T-cell (primary cell): ENCODE data around the gene USO1. TPM values are rescaled to one million over a fixed set of nuclear protein-coding genes. Genes with fewer than 3 reads are reported as not detected.

Source experiments
- ATAC-seq, 4 experiments: fragments of 200-7000 bp in 3 of 4; fragments of 150-1000 bp in 1 of 4; cut with Tn5 transposase; replicated peaks in 1 of 4; 1 replicate in 3 of 4; 2 replicates in 1 of 4; pipeline ENCODE4 v1.10.0; 2021; ENCODE audit warnings: moderate library complexity in 3 of 4, mild to moderate bottlenecking in 2 of 4, moderate number of reproducible peaks in 1 of 4
- CTCF ChIA-PET, 2 donors: fragments of 300-600 bp; sonication (Branson Sonifier 250); formaldehyde crosslinking; loops; one replicate each; lab custom pipeline; 2022; ENCODE audit warnings: antibody characterized with exemption in 2 of 2; lab: Charles Lee
- POLR2A ChIA-PET, 2 donors: fragments of 300-600 bp; sonication (Branson Sonifier 250); formaldehyde crosslinking; loops; one replicate each; lab custom pipeline; 2022; ENCODE audit warnings: antibody characterized with exemption in 2 of 2; lab: Charles Lee
- DNase-seq, 35 experiments: peaks; one replicate each; pipeline versions ENCODE4 v3.0.0 to v3.0.0-alpha.2; 2013 to 2023
- H3K27ac ChIP-seq: one replicate; pipeline ENCODE4 v1.5.1; 2013; ENCODE audit warnings: low read length
- H3K27me3 ChIP-seq, 2 experiments: replicated peaks in 1 of 2; 1 replicate in 1 of 2; 2 replicates in 1 of 2; pipeline versions ENCODE4 v1.6.1 to v1.7.0; 2013; ENCODE audit warnings: low read length in 1 of 2, mixed read lengths in 1 of 2; ENCODE audit not compliant: control insufficient read depth in 2 of 2, insufficient read depth in 2 of 2; ENCODE audit errors: extremely low read depth in 1 of 2
- H3K36me3 ChIP-seq, 2 donors: 1 replicate in 1 of 2; 2 replicates in 1 of 2; pipeline versions ENCODE4 v1.6.1 to v1.7.0; 2013; ENCODE audit warnings: low read length in 1 of 2; ENCODE audit not compliant: control insufficient read depth in 2 of 2, insufficient read depth in 1 of 2; ENCODE audit errors: extremely low read depth in 1 of 2
- H3K4me1 ChIP-seq, 2 experiments: 1 replicate in 1 of 2; 2 replicates in 1 of 2; pipeline versions ENCODE4 v1.6.1 to v1.7.0; 2013; ENCODE audit warnings: low read length in 2 of 2, mixed read lengths in 1 of 2; ENCODE audit not compliant: insufficient read depth in 2 of 2, control insufficient read depth in 1 of 2; ENCODE audit errors: extremely low read depth in 1 of 2
- H3K4me3 ChIP-seq, 2 donors: 1 replicate in 1 of 2; 2 replicates in 1 of 2; pipeline versions ENCODE4 v1.5.1 to v1.7.0; 2013; ENCODE audit warnings: mild to moderate bottlenecking in 2 of 2, low read length in 1 of 2, moderate library complexity in 1 of 2; ENCODE audit not compliant: control insufficient read depth in 1 of 2; ENCODE audit errors: extremely low read depth in 1 of 2
- H3K9me3 ChIP-seq: 2 replicates; pipeline ENCODE4 v1.7.0; 2013
- H3K27ac Mint-ChIP-seq, 2 donors: one replicate each; pipeline ENCODE4 v1.8.0; 2020 to 2021; ENCODE audit warnings: mild to moderate bottlenecking in 2 of 2, mixed read lengths in 2 of 2
- H3K27me3 Mint-ChIP-seq, 2 donors: one replicate each; pipeline ENCODE4 v1.8.0; 2021 to 2022; ENCODE audit warnings: mixed read lengths in 2 of 2
- H3K36me3 Mint-ChIP-seq: one replicate; pipeline ENCODE4 v1.8.0; 2021; ENCODE audit warnings: mixed read lengths
- H3K4me1 Mint-ChIP-seq, 3 donors: one replicate each; pipeline ENCODE4 v1.8.0; 2020 to 2022; ENCODE audit warnings: mixed read lengths in 3 of 3, mild to moderate bottlenecking in 1 of 3
- H3K4me3 Mint-ChIP-seq, 3 donors: one replicate each; pipeline ENCODE4 v1.8.0; 2020 to 2022; ENCODE audit warnings: mild to moderate bottlenecking in 3 of 3, mixed read lengths in 3 of 3, moderate library complexity in 3 of 3
- H3K9me3 Mint-ChIP-seq, 3 donors: one replicate each; pipeline ENCODE4 v1.8.0; 2020 to 2022; ENCODE audit warnings: mixed read lengths in 3 of 3
- WGBS: methylation state at CpG from one replicate; pipeline ENCODE4 v1.1.5; 2013; ENCODE audit warnings: missing lambda C conversion rate; ENCODE audit not compliant: insufficient coverage; 5-methylcytosine and 5-hydroxymethylcytosine counted together
- total RNA-seq, 35 experiments: library from RNA in 6 of 35; stranded (reverse) in 6 of 35; fragments of 120-200 nt in 1 of 35; gene quantifications; one replicate each; pipeline versions ENCODE4 v1.2.1 to v1.2.4 and lab custom pipeline; 2013 to 2026

The USO1 gene, protein sequence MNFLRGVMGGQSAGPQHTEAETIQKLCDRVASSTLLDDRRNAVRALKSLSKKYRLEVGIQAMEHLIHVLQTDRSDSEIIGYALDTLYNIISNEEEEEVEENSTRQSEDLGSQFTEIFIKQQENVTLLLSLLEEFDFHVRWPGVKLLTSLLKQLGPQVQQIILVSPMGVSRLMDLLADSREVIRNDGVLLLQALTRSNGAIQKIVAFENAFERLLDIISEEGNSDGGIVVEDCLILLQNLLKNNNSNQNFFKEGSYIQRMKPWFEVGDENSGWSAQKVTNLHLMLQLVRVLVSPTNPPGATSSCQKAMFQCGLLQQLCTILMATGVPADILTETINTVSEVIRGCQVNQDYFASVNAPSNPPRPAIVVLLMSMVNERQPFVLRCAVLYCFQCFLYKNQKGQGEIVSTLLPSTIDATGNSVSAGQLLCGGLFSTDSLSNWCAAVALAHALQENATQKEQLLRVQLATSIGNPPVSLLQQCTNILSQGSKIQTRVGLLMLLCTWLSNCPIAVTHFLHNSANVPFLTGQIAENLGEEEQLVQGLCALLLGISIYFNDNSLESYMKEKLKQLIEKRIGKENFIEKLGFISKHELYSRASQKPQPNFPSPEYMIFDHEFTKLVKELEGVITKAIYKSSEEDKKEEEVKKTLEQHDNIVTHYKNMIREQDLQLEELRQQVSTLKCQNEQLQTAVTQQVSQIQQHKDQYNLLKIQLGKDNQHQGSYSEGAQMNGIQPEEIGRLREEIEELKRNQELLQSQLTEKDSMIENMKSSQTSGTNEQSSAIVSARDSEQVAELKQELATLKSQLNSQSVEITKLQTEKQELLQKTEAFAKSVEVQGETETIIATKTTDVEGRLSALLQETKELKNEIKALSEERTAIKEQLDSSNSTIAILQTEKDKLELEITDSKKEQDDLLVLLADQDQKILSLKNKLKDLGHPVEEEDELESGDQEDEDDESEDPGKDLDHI
- total RNA-seq: 10 to 100 TPM; 24.9 to 40.5 (median 34.6) TPM
- total RNA-seq (2013): 50.7 TPM
- 50.5 to 133 (median 76.6) reads per million in 29 experiments for total RNA-seq (lab: John Stamatoyannopoulos, UW)

DNA sequence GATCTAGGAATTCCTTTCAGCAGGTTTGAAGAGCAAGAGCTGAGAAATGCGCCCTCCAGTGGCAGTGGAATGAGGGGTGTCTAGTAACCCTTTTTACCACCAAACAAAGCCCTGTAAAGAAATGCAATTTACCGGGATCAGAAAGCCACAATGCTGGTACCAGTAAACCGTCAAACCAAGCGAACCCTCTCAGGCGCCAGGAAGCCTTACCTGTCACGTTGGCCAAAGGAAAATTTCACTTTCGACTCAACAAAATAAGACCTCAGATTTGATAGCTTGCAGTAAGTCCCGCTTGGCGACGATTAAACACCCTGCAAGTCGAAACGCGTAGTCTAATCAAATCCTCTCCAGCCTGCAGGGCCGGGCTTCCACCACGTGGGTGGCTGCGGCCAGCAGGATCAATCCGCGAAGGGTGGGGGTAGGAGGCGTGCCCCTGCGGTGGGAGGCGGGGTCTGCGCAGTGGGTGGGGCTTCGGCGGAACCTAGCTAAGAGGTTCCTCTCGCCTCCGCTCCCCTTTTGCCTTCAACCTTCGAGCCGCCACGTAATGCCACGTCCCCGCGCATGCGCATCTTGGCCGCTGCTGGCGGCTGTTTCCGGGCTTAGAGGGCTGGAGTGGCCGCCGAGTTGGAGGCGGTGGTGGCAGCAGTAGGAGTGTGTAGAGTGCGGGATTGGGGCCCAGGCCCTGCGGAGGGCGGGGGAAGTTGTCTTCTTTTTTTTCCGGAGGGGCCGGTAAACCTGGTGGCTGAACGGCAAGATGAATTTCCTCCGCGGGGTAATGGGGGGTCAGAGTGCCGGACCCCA, at the start of gene USO1:
Gene USO1, plus strand, starts transcription at position 512 of the 801 bp plus-strand sequence. Its CDS starts 243 bp downstream, at position 755.
- peaks cover 0 to 2% of the 10 kb centered on the region in 2 donors for H3K36me3 ChIP-seq
- 0% methylated on average over 34 of the region's 48 CpGs for WGBS
- peak within 1 kb of the TSS; percentile 99 to 100 for H3K4me3 ChIP-seq
- H3K4me1 ChIP-seq: peaks cover 14 to 25% of the 10 kb centered on the region in 2 experiments
- H3K4me3 Mint-ChIP-seq: peak within 1 kb of the TSS; percentile 99 to 100 (median 99)
- ATAC-seq: peak; percentile 90 to 97 (median 94)
- H3K27ac ChIP-seq: peak within 1 kb of the TSS; percentile 94
- CTCF ChIA-PET: interaction anchor here (0.5 to 3.9 kb wide), 40 partner anchors 9 to 851 kb away, joined by 3 to 26 read pairs (median 4); partner anchors contain the start of genes G3BP2 (in 2 of the 2), CDKL2 (in 1 of the 2), NUP54 (in 1 of the 2) and RCHY1 (in 1 of the 2)
- peak; percentile 97 to 100 (median 99) for DNase-seq
- H3K9me3 ChIP-seq: no peaks in the 10 kb centered on the region
- H3K27ac Mint-ChIP-seq: peak within 1 kb of the TSS; percentile 95 to 99
- H3K4me1 Mint-ChIP-seq: peaks cover 61 to 63% (median 62%) of the 10 kb centered on the region in 3 donors
- peaks cover 4% of the 10 kb centered on the region for H3K36me3 Mint-ChIP-seq
- no peaks in the 10 kb centered on the region for H3K9me3 Mint-ChIP-seq
- H3K27me3 ChIP-seq: no peaks in the 10 kb centered on the region
- POLR2A ChIA-PET: interaction anchor here (0.5 to 2.5 kb wide), 26 partner anchors 12 to 493 kb away, joined by 3 to 25 read pairs (median 4); partner anchors contain the start of genes CDKL2 (in 2 of the 2), G3BP2 (in 1 of the 2), NAAA (in 1 of the 2) and RCHY1 (in 1 of the 2)
- no peaks in the 10 kb centered on the region for H3K27me3 Mint-ChIP-seq

DNA sequence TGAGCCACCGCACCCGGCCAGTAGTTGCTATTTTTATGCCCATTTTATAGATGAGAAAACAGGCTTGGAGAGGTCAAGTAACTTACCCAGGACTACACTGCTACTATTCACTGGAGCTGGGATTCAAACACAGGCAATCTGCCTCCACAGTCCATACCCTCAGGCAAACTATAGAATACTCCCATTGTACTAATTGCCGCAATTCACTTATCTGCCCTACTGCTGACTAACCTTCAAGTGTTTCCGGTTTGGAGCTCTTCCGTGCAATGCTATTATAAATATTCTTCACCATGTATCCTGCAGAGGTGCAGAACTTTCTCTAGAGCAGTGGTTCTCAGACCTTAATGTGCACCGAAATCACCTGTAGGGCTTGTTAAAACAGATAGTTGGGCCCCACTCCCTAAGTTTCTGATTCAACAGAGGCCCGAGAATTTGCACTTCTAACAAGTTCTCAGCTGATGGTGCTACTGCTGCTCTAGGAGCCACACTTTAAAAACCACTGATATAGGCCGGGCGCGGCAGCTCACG, 49.3 kb upstream of the USO1 start:
- ATAC-seq: no peak

DNA sequence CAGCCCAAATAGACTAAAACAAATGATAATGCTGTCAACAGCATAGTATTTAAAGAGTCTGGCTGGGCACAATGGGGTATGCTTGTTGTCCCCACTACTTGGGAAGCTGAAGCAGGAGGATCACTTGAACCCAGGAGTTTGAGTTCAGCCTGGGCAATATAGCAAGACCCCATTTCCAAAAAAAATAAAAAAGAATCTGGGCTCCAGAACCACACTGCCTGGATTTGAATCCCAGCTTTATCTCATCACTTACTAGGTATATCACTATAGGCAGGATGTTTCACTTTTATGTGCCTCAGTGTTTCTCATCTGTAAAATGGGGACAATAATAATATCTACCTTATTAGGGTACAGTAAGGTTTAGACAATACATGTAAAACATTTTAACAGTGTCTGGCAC, 45.9 kb upstream of the USO1 start:
- peaks cover 11 to 15% of the 10 kb centered on the region in 2 experiments for H3K4me1 ChIP-seq
- no peak for ATAC-seq
- no peaks in the 10 kb centered on the region for H3K9me3 Mint-ChIP-seq
- ChIA-PET POLR2A (no interaction called here), CTCF (no interaction called here)
- H3K27ac ChIP-seq: no peak overlapping the region
- H3K9me3 ChIP-seq: no peaks in the 10 kb centered on the region
- H3K27ac Mint-ChIP-seq: no peak overlapping the region
- H3K4me3 Mint-ChIP-seq: no peak overlapping the region
- no peak overlapping the region for H3K4me3 ChIP-seq
- H3K27me3 Mint-ChIP-seq: no peaks in the 10 kb centered on the region
- no peak for DNase-seq
- no peaks in the 10 kb centered on the region for H3K36me3 Mint-ChIP-seq
- H3K36me3 ChIP-seq: no peaks in the 10 kb centered on the region
- peaks cover 18 to 20% (median 19%) of the 10 kb centered on the region in 3 donors for H3K4me1 Mint-ChIP-seq
- H3K27me3 ChIP-seq: no peaks in the 10 kb centered on the region

More for the DNA sequence above, 49.3 kb upstream of the USO1 start:
- Mint-ChIP-seq H3K4me3 (no peak overlapping the region), H3K27ac (no peak overlapping the region), H3K27me3 (no peaks in the 10 kb centered on the region), H3K9me3 (no peaks in the 10 kb centered on the region), H3K4me1 (peaks cover 27 to 29% (median 28%) of the 10 kb centered on the region in 3 donors), H3K36me3 (no peaks in the 10 kb centered on the region)
- H3K9me3 ChIP-seq: no peaks in the 10 kb centered on the region
- POLR2A ChIA-PET: interaction anchor here (0.6 to 1.2 kb wide), 3 partner anchors 31 to 44 kb away, joined by 3 to 5 read pairs (median 5); no protein-coding TSS in a partner anchor
- H3K36me3 ChIP-seq: no peaks in the 10 kb centered on the region
- no peak overlapping the region for H3K4me3 ChIP-seq
- peaks cover 0 to 4% of the 10 kb centered on the region in 2 experiments for H3K27me3 ChIP-seq
- H3K27ac ChIP-seq: no peak overlapping the region
- CTCF ChIA-PET: interaction anchor here in 1 of 2 donors (1.1 kb wide), 1 partner anchor 49 kb away, joined by 3 read pairs; no protein-coding TSS in a partner anchor
- DNase-seq: no peak
- 94% methylated on average over 4 of the region's 11 CpGs for WGBS
- peaks cover 8 to 27% of the 10 kb centered on the region in 2 experiments for H3K4me1 ChIP-seq

DNA sequence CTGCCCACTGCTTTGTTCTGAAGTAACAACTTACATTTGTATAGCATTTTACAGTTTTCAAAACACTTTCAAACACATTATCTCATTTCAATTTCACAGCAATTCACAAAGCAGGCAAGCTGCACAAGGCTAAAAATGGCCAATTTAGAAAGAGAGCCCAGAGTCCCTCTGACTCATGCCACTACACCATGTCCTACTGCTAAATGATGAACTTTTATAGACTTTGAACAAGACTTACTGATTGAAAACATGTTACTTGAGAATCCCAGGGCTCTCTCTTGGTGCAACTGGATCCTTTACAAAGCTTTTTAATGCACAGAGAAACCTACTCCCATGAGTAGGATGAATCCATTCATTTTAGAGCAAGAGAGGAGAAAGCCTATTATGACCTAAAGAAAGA, 45.4 kb upstream of the USO1 start:
- DNase-seq: no peak
- no peak overlapping the region for H3K4me3 ChIP-seq
- no peak for ATAC-seq
- H3K27ac Mint-ChIP-seq: no peak overlapping the region
- no peak overlapping the region for H3K27ac ChIP-seq
- no peaks in the 10 kb centered on the region for H3K9me3 ChIP-seq
- H3K9me3 Mint-ChIP-seq: no peaks in the 10 kb centered on the region
- peaks cover 11 to 13% of the 10 kb centered on the region in 2 experiments for H3K4me1 ChIP-seq
- CTCF ChIA-PET: no interaction called here
- H3K36me3 ChIP-seq: no peaks in the 10 kb centered on the region
- no peaks in the 10 kb centered on the region for H3K36me3 Mint-ChIP-seq
- H3K27me3 Mint-ChIP-seq: no peaks in the 10 kb centered on the region
- no peak overlapping the region for H3K4me3 Mint-ChIP-seq
- H3K27me3 ChIP-seq: no peaks in the 10 kb centered on the region
- peaks cover 16 to 19% (median 18%) of the 10 kb centered on the region in 3 donors for H3K4me1 Mint-ChIP-seq
- POLR2A ChIA-PET: no interaction called here

DNA sequence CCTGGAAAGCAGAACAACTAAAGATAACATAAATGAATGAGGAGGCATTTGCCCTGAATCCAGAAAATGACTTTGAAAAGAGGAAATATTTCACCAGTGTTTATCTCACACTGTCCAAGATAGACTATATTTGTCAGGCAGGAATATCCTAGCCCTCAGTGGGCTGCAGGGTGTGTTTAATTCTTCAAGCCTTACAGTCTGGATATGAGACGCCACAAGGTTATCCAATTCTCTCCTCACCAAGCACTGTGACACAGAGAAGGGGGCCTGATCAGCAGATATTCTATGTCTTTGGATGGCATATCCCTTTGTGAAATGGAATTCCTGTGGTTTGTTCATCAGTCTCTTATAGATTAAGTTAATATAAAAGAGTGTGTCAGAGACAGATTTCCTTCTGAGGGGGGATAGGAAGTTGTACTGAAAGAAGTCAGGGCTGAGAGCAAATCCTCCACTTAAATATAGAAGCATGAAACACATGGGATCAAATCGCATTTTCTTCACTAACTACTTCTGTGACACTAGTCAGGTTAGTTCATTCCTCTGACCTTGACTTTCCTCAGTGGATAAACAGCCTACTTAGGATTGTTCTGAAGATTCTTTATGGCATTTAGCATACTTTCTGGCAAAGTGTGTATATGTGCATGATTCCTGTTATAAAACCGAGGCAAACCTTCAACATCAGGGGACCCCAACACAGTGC, 44.4 kb upstream of the USO1 start:
- no peaks in the 10 kb centered on the region for H3K27me3 Mint-ChIP-seq
- no peaks in the 10 kb centered on the region for H3K36me3 Mint-ChIP-seq
- DNase-seq (no peak), ATAC-seq (no peak)
- H3K27ac Mint-ChIP-seq: no peak overlapping the region
- H3K9me3 Mint-ChIP-seq: no peaks in the 10 kb centered on the region
- no CpG with 5 or more reads among the region's 3 CpGs for WGBS
- H3K27ac ChIP-seq: no peak overlapping the region
- peaks cover 14 to 16% (median 14%) of the 10 kb centered on the region in 3 donors for H3K4me1 Mint-ChIP-seq
- H3K9me3 ChIP-seq: no peaks in the 10 kb centered on the region
- no peak overlapping the region for H3K4me3 ChIP-seq
- no peaks in the 10 kb centered on the region for H3K36me3 ChIP-seq
- ChIA-PET CTCF (no interaction called here), POLR2A (interaction anchor here (0.6 to 0.7 kb wide), 2 partner anchors 23 to 42 kb away, joined by 4 read pairs; no protein-coding TSS in a partner anchor)
- no peak overlapping the region for H3K4me3 Mint-ChIP-seq
- no peaks in the 10 kb centered on the region for H3K27me3 ChIP-seq
- peaks cover 8 to 11% of the 10 kb centered on the region in 2 experiments for H3K4me1 ChIP-seq
